GM12878 (cell line): Measurements from ENCODE around the gene RPL18.
A peak's percentile ranks its signal among the peaks of the same experiment; 100 is the strongest.

ENCODE experiments used
- CBFB ChIP-seq: IDR thresholded peaks from 2 replicates; pipeline ENCODE4 v1.6.1; 2016; ENCODE audit warnings: antibody characterized with exemption, low read depth
- CTCF ChIP-seq, 3 experiments: IDR thresholded peaks in 2 of 3; conservative IDR thresholded peaks in 1 of 3; 2 replicates each; pipeline ENCODE4 v1.5.1; 2011; ENCODE audit warnings: low read depth in 3 of 3, low read length in 3 of 3, mild to moderate bottlenecking in 3 of 3, control low read depth in 2 of 3, moderate library complexity in 2 of 3, inconsistent platforms in 1 of 3, mixed read lengths in 1 of 3; ENCODE audit not compliant: control insufficient read depth in 2 of 3, insufficient read depth in 1 of 3; ENCODE audit errors: extremely low read depth in 1 of 3
- EZH2 ChIP-seq: IDR thresholded peaks from 2 replicates; pipeline ENCODE4 v1.6.1; 2012; ENCODE audit warnings: low read depth, mild to moderate bottlenecking, control low read depth, inconsistent platforms, low read length, borderline replicate concordance; ENCODE audit not compliant: control insufficient read depth
- HDGF ChIP-seq: fragments of 450-650 bp; IDR thresholded peaks from 2 replicates; pipeline ENCODE4 v1.6.1; 2016; ENCODE audit warnings: antibody characterized with exemption
- HSF1 ChIP-seq: fragments of 150-350 bp; IDR thresholded peaks from 2 replicates; pipeline ENCODE4 v1.6.1; 2014; ENCODE audit warnings: mild to moderate bottlenecking, low read depth, low read length
- POLR2A ChIP-seq: IDR thresholded peaks from 2 replicates; pipeline ENCODE4 v1.6.1; 2011; ENCODE audit warnings: low read depth, mild to moderate bottlenecking, low read length
- TBL1XR1 ChIP-seq: IDR thresholded peaks from 2 replicates; pipeline ENCODE4 v1.6.1; 2012; ENCODE audit warnings: low read depth, low read length, improper control_type of control experiment
- ZBED1 ChIP-seq: IDR thresholded peaks from 2 replicates; pipeline ENCODE4 v1.6.1; 2016; ENCODE audit warnings: borderline replicate concordance
- ZNF592 ChIP-seq: fragments of 450-650 bp; IDR thresholded peaks from 2 replicates; pipeline ENCODE4 v1.6.1; 2017; ENCODE audit warnings: mild to moderate bottlenecking, moderate library complexity
- TF ChIP-seq, protein P1 (sequence below): IDR thresholded peaks from 2 replicates; pipeline ENCODE4 v1.6.1; 2012; ENCODE audit warnings: low read depth, low read length, improper control_type of control experiment
- TF ChIP-seq, protein P2 (sequence below): fragments of 450-650 bp; IDR thresholded peaks from 2 replicates; pipeline ENCODE4 v1.6.1; 2017; ENCODE audit warnings: mild to moderate bottlenecking, low read depth, inconsistent platforms; ENCODE audit not compliant: poor library complexity, severe bottlenecking

- TF ChIP-seq CTCF (IDR thresholded peaks at IDR 0.05 in 2 of 3, conservative IDR thresholded peaks at IDR 0.05 in 1 of 3; ENCODE audit: control insufficient read depth in 2 of 3, extremely low read depth in 1 of 3, insufficient read depth in 1 of 3, low read depth in 3 of 3, low read length in 3 of 3) (no peak), ZNF592 (no peak), CBFB (no peak), POLR2A (no peak), TBL1XR1 (0 out of 2 replicates have a peak, but pooled peaks have one; percentile 62), ZBED1 (no peak), HSF1 (no peak), EZH2 (no peak), HDGF (no peak)
- TF ChIP-seq, protein P1, sequence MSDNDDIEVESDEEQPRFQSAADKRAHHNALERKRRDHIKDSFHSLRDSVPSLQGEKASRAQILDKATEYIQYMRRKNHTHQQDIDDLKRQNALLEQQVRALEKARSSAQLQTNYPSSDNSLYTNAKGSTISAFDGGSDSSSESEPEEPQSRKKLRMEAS: no peak
- TF ChIP-seq, protein P2, sequence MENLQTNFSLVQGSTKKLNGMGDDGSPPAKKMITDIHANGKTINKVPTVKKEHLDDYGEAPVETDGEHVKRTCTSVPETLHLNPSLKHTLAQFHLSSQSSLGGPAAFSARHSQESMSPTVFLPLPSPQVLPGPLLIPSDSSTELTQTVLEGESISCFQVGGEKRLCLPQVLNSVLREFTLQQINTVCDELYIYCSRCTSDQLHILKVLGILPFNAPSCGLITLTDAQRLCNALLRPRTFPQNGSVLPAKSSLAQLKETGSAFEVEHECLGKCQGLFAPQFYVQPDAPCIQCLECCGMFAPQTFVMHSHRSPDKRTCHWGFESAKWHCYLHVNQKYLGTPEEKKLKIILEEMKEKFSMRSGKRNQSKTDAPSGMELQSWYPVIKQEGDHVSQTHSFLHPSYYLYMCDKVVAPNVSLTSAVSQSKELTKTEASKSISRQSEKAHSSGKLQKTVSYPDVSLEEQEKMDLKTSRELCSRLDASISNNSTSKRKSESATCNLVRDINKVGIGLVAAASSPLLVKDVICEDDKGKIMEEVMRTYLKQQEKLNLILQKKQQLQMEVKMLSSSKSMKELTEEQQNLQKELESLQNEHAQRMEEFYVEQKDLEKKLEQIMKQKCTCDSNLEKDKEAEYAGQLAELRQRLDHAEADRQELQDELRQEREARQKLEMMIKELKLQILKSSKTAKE: no peak
These were observed 26.1 kb upstream of the RPL18 start for GRCh38 chr19:48644839-48645619.
